GM15510 (cell line): ENCODE measurements around the gene COX20.

ENCODE experiments used
- POLR2A ChIP-seq: IDR thresholded peaks from 3 replicates; pipeline ENCODE4 v1.6.1; 2011; ENCODE audit warnings: borderline replicate concordance; ENCODE audit not compliant: insufficient read length; ENCODE audit errors: extremely low read depth

The COX20 gene

GRCh38 chr1:244857761-244858160 lies 22.3 kb downstream of the COX20 start:
- no peak for TF ChIP-seq POLR2A

GRCh38 chr1:244858357-244858756 lies 22.9 kb downstream of the COX20 start:
- TF ChIP-seq POLR2A: no peak

GRCh38 chr1:244860078-244860477 lies 24.6 kb downstream of the COX20 start:
- no peak for TF ChIP-seq POLR2A

- TF ChIP-seq POLR2A: no peak
Measured at GRCh38 chr1:244860914-244861610, 25.6 kb downstream of the COX20 start.

- no peak for TF ChIP-seq POLR2A
Measured at GRCh38 chr1:244861683-244862082, 26.2 kb downstream of the COX20 start.

GRCh38 chr1:244862354-244862698 lies 26.9 kb downstream of the COX20 start:
- TF ChIP-seq POLR2A: no peak

- peak; percentile 65 for TF ChIP-seq POLR2A
Measured at GRCh38 chr1:244862699-244863490, 27.4 kb downstream of the COX20 start.

GRCh38 chr1:244863491-244864252 lies 28.2 kb downstream of the COX20 start:
- TF ChIP-seq POLR2A: no peak

GRCh38 chr1:244864253-244865027 lies 29.0 kb downstream of the COX20 start, which contains the start of gene HNRNPU:
Gene HNRNPU (minus strand): TSS chr1:244864543. CDS start chr1:244864307, 236 bp downstream.
- TF ChIP-seq POLR2A: peak; percentile 96

GRCh38 chr1:244865028-244865371 lies 29.5 kb downstream of the COX20 start:
- no peak for TF ChIP-seq POLR2A

- no peak for TF ChIP-seq POLR2A
Measured at GRCh38 chr1:244865820-244866219, 30.4 kb downstream of the COX20 start.

GRCh38 chr1:244866355-244866754 lies 30.9 kb downstream of the COX20 start:
- TF ChIP-seq POLR2A: no peak

GRCh38 chr1:244868484-244869363 lies 33.3 kb downstream of the COX20 start:
- no peak for TF ChIP-seq POLR2A
